SH-SY5Y (cell line): Measurements from ENCODE around the gene HYAL1.

Source experiments
- GATA2 ChIP-seq: IDR thresholded peaks from 2 replicates; pipeline ENCODE4 v1.6.1; 2011; ENCODE audit warnings: mild to moderate bottlenecking, low read depth, low read length
- GATA3 ChIP-seq: IDR thresholded peaks from 2 replicates; pipeline ENCODE4 v1.6.1; 2011; ENCODE audit warnings: low read depth, mild to moderate bottlenecking, low read length, moderate library complexity

GRCh38 chr3:50272911-50273688 is 30.3 kb downstream of the HYAL1 start:
- TF ChIP-seq GATA3 (no peak), GATA2 (no peak)
